SH-SY5Y (cell line): ENCODE measurements around the gene MROH8.

Experiments used
- GATA2 ChIP-seq: IDR thresholded peaks from 2 replicates; pipeline ENCODE4 v1.6.1; 2011; ENCODE audit warnings: mild to moderate bottlenecking, low read depth, low read length
- GATA3 ChIP-seq: IDR thresholded peaks from 2 replicates; pipeline ENCODE4 v1.6.1; 2011; ENCODE audit warnings: low read depth, mild to moderate bottlenecking, low read length, moderate library complexity

- TF ChIP-seq GATA2 (no peak), GATA3 (no peak)
Measured at GRCh38 chr20:37108676-37109075, 70.7 kb downstream of the MROH8 start.
